IgD-negative memory B cell (primary cell): ENCODE measurements around the gene RABEP1. TPM values are rescaled to one million over a fixed set of nuclear protein-coding genes. Genes with fewer than 3 reads are reported as not detected.

Source experiments
- H3K27ac Mint-ChIP-seq, 3 donors: one replicate each; pipeline ENCODE4 v1.8.0; 2020 to 2022; ENCODE audit warnings: mild to moderate bottlenecking in 3 of 3, mixed read lengths in 3 of 3, moderate library complexity in 1 of 3
- H3K27me3 Mint-ChIP-seq: one replicate; pipeline ENCODE4 v1.8.0; 2021; ENCODE audit warnings: mixed read lengths
- H3K36me3 Mint-ChIP-seq: one replicate; pipeline ENCODE4 v1.8.0; 2020; ENCODE audit warnings: mild to moderate bottlenecking, mixed read lengths
- H3K4me1 Mint-ChIP-seq, 3 donors: one replicate each; pipeline ENCODE4 v1.8.0; 2020 to 2022; ENCODE audit warnings: mixed read lengths in 3 of 3, mild to moderate bottlenecking in 1 of 3
- H3K4me3 Mint-ChIP-seq, 4 donors: one replicate each; pipeline ENCODE4 v1.8.0; 2020 to 2022; ENCODE audit warnings: mild to moderate bottlenecking in 4 of 4, mixed read lengths in 4 of 4, moderate library complexity in 3 of 4
- H3K9me3 Mint-ChIP-seq, 3 donors: one replicate each; pipeline ENCODE4 v1.8.0; 2020 to 2021; ENCODE audit warnings: mixed read lengths in 3 of 3, mild to moderate bottlenecking in 1 of 3
- polyA plus RNA-seq: library from polyadenylated mRNA; unstranded; fragments of 300-500 nt; fragmentation: Illumina TruSeq; gene quantifications from one replicate; pipeline ENCODE4 v1.2.3, GENCODE V29; 2021

Gene RABEP1
- polyA plus RNA-seq, 1 donor from 2014 or later = 62.9 TPM

GRCh38 chr17:5434984-5435383 is 152.9 kb downstream of the RABEP1 start:
- peak overlapping the region in 1 of 4 donors; percentile 73 for H3K4me3 Mint-ChIP-seq
- peaks cover 2% of the 10 kb centered on the region for H3K36me3 Mint-ChIP-seq
- no peaks in the 10 kb centered on the region for H3K9me3 Mint-ChIP-seq
- H3K27ac Mint-ChIP-seq = no peak overlapping the region
- H3K4me1 Mint-ChIP-seq = peaks cover 18 to 28% (median 28%) of the 10 kb centered on the region in 3 donors
- no peaks in the 10 kb centered on the region for H3K27me3 Mint-ChIP-seq

Other genes starting within 250 kb of the RABEP1 start
- not detected for gene SLC52A1, start 246.9 kb upstream of the RABEP1 start, polyA plus RNA-seq
- gene ZFP3, start 203.8 kb upstream of the RABEP1 start, polyA plus RNA-seq = 1.4 TPM
- 11.7 TPM for gene ZNF232, start 170.4 kb upstream of the RABEP1 start, polyA plus RNA-seq
- gene USP6, start 166.3 kb upstream of the RABEP1 start, polyA plus RNA-seq = 0.05 TPM
- gene ZNF594, start 90.4 kb upstream of the RABEP1 start, polyA plus RNA-seq = 2.1 TPM
- gene SCIMP, start 47.4 kb upstream of the RABEP1 start, polyA plus RNA-seq = 325 TPM
- gene NUP88, start 137.4 kb downstream of the RABEP1 start, polyA plus RNA-seq = 188 TPM
- gene RPAIN, start 137.9 kb downstream of the RABEP1 start, polyA plus RNA-seq = 36.8 TPM
- gene C1QBP, start 156.9 kb downstream of the RABEP1 start, polyA plus RNA-seq = 281 TPM
- 1.1 TPM for gene DHX33, start 186.7 kb downstream of the RABEP1 start, polyA plus RNA-seq
- 66.7 TPM for gene DERL2, start 203.9 kb downstream of the RABEP1 start, polyA plus RNA-seq
- 16.1 TPM for gene MIS12, start 204.3 kb downstream of the RABEP1 start, polyA plus RNA-seq